Measurements from ENCODE around the gene OR2A5. TPM values are rescaled to one million over a fixed set of nuclear protein-coding genes. Genes with fewer than 3 reads are reported as not detected.
"Not testable (repeated sequence)": the region's sequence is repeated elsewhere in the genome, so short reads cannot be mapped to it uniquely, and the experiment has no call there.

Gene OR2A5
- polyA plus RNA-seq, 3 donors = 0.06 TPM; not detected in 2

DNA sequence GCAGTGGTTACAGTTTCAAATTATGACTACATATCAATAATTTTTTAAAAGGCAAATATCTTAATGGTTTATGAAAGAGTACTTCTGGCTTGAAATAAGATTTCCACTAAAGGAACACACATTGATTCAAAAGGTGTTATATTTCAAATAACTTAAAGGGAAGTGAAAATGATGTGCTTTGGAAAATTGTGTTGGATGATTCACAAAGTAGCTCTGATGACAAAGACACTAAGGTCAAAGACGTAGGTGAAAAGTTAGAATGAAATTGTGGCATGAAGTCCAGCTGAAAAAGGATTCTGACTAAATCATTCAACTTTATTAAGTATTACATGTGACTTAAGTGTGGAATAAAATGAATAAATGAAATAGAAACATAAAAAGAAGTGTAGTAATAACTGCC lies 20.8 kb upstream of the OR2A5 start:
- DNase-seq (ENCODE audit: extremely low read depth in 1 of 11, low read depth in 9 of 11, low spot score in 4 of 11) = no peak

DNA sequence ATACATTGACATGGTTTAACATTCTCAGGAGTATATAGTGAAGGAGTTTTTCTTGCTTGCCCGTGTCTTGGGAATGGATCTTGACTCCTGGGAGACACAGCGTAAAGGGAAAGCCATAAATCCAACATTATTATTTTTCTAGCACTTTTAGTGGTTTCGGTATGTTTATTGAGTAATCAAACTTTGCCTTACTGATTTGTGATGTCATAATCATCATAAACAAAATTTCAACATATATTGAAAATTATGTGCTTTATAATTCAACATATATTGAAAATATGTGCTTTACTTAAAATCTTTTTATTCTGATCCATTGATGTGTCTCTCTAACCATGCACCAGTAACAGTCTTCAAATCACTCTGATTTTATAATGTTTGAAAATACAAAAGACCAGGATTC lies 20.2 kb upstream of the OR2A5 start:
- DNase-seq (ENCODE audit: extremely low read depth in 1 of 11, low read depth in 9 of 11, low spot score in 4 of 11) = no peak

DNA sequence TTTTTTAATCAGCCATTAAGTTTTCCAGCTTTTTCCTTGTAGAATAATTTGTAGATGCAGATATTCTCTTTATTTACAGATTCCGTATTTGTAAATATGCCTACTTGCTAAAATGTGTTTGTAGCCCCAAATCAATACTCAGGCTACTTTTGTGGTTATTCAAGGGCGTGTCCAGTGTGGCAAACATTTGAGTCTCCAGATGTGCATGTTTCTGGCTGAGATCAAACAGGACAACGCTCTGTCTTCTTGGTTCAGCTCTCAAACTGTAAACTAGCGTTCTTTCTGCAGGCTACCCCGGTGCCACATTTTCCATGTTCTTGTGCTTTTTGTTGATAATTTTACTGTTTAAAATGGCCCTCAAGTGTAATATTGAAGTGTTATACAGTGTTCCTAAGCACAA lies 16.2 kb upstream of the OR2A5 start:
- DNase-seq (ENCODE audit: extremely low read depth in 1 of 11, low read depth in 9 of 11, low spot score in 4 of 11) = no peak

DNA sequence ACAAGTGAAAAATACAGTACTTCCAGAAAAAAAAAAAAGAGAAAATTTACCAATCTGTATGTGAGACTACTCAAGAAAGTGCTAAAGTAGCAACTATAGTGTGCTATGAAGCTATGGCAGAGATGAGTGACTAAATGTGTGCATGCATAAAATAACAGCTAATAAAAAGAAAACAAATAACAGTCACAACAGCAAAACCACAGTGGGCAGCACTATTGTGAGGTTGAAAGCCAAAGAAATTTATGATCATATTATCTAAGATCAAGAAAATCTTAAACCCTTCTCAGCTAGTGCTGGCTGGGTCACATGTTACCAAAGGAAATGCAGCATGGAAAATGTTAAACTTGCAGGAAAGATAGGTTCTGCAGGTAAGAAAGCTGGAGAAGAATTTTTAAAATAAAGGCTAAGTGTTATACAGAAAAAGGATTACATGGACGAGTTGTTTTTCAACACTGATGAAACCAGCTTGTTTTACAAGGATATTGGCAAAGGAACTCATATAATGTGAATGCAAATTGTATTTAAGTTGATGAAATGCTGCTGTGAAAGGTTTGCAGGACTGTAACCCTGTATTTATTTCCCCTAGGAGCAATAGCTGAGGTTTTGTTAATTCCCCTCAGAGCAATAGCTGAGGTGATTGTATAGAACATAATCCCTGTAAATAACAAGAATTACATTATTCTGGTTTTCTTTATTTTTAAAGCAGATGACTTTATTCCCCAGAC lies 15.6 kb upstream of the OR2A5 start:
- DNase-seq (ENCODE audit: extremely low read depth in 1 of 11, low read depth in 9 of 11, low spot score in 4 of 11) = no peak

DNA sequence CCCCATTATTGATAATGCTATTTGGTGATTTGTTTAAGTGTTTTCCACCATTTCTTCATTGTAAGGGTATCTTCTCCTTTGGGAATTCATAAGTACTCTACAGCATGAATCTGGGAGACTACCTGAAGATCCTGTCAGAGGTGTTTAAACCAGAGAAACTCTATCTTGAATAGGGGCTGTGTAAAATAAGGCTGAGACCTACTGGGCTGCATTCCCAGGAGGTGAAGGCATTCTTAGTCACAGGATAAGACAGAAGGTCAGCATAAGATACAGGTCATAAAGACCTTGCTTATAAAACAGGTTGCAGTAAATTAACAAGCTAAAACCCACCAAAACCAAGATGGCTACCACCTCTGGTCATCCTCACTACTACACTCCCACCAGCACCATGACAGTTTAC lies 13.4 kb upstream of the OR2A5 start:
- DNase-seq (ENCODE audit: extremely low read depth in 1 of 11, low read depth in 9 of 11, low spot score in 4 of 11) = no peak

DNA sequence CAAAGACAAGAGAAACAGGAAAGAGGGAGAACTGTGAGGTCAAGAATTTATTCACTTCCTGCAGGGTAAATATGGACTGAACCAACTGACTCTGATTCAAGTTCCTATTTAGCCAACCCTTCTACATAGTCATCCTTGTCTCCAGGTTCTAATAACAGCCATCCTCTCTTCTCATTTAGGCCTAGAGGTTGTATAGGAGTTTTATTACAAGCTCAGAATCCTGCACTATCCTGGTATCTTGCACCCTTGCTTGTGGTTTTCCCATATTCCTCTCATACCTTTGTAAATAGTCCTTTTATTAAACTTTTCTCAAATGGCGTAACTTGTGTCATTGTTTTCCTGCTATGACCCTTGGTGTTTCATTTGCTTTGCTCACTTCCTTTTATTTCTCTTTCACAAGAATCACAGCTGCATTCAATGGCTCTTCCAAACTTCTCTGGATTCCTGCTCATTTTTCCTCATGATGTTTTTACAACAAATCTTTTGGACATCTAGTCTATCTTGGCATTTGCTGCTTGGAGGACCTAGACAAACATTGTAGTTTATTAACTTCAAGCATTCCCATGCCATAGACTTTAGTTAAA lies 12.4 kb upstream of the OR2A5 start:
- no peak for DNase-seq (ENCODE audit: extremely low read depth in 1 of 11, low read depth in 9 of 11, low spot score in 4 of 11)

DNA sequence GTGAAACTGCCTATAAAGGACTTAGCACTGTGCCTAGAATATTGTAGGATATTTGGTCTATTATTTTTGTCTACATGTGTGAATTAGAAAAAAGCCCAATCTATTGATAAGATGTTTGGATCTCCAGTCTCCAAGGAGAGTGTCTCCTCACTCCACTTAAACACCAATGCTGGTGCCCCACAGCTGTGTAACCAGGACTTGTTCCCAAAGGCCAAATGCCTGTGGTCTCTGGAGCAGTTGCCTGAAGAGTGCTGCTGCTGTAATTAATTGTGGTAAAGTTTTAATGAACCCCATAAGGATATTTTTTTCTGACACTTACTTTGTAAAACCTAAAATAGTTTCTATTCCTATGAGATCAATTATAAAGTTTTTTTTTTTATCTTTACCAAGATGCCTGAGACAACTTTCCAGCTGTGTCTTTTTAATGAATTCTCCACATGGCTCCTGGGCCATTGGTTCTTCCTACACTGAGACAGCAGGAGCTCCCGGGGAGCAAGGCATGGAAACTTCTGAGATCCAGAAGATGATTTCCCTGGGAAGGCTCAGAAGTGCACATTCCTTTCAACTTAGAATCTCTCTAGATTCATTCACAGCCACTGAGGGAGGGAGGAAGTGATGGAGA lies 11.2 kb upstream of the OR2A5 start:
- no peak for DNase-seq (ENCODE audit: extremely low read depth in 1 of 11, low read depth in 9 of 11, low spot score in 4 of 11)

DNA sequence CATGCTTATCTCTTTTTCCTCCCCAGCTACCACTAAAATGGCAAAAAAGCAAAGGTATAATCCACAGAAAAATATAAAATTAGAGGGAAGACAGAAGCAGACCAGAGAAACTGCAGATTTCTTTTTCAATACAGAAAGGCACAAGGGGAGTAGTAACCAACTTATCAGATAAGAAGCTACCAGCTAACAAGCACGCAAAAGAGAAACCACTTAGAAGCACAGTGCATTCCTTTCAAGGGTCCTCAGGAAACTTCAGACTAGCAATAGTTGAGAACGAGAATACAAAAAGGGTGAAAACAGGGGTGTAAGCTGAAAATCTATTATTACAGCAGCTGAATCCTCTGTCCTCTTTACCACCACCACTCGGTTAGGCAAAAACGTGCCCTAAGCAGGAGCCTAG lies 9.9 kb upstream of the OR2A5 start:
- no peak for DNase-seq (ENCODE audit: extremely low read depth in 1 of 11, low read depth in 9 of 11, low spot score in 4 of 11)

DNA sequence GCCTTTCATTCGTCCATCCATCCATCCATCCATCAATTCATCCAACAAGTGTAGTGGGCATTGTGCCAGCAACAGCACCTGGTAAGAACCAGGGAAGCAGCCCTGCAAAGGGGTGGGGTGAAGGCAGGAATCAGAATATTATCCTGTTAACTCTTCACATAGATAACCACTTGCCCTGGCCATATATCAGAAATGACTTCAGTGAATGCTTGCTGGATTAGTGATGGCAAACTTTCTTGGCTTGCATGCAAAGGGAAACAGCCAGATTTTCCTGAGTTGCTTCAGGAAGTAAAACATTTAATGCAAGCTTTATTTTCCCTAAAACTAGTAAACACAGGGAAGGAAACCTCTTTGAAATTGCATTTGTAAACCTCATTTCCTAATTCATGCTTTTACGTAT lies 743 bp downstream of the OR2A5 start:
- DNase-seq (ENCODE audit: extremely low read depth in 1 of 11, low read depth in 9 of 11, low spot score in 4 of 11) = no peak

DNA sequence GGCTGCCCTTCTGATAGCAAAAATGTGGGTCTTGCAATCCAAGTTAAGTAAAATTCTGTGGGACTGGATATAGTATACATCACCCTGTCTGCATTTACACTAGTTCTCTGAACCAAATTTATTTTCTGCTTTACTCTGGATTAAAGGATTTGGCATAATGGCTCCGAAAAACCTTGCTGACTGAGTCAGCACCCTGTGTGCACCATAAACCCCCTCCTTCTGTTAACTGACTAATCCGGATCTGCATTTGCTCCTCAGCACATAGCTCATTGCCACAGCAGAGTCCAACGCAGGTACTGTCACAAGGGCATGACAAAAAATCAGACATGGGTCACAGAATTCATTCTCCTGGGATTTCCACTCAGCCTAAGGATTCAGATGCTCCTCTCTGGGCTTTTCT lies 1.3 kb downstream of the OR2A5 start:
- no peak for DNase-seq (ENCODE audit: extremely low read depth in 1 of 11, low read depth in 9 of 11, low spot score in 4 of 11)

DNA sequence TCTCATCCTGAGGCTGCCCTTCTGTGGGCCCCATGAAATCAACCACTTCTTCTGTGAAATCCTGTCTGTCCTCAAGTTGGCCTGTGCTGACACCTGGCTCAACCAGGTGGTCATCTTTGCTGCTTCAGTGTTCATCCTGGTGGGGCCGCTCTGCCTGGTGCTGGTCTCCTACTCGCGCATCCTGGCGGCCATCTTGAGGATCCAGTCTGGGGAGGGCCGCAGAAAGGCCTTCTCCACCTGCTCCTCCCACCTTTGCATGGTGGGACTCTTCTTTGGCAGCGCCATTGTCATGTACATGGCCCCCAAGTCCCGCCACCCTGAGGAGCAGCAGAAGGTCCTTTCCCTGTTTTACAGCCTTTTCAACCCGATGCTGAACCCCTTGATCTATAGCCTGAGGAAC lies 2.1 kb downstream of the OR2A5 start:
- not testable (repeated sequence) for DNase-seq (ENCODE audit: extremely low read depth in 1 of 11, low read depth in 9 of 11, low spot score in 4 of 11)

DNA sequence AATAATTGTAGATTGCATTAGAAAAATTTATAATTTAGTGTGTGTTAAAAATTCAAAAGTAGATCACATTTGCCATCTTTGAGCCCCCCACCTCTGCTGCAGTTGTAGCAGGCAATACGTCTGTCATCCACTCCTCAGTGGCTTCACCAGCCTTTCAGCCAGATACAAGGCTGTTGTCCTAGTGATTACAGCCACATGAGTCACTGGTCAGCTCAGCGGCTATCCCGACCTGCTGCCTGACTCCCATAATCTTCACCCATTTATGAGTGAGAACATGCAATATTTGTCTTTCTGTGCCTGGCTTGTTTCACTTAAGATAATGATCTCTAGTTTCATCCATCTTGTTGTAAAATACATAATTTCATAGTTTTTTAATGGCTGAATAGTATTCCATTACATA lies 9.2 kb downstream of the OR2A5 start:
- no peak for DNase-seq (ENCODE audit: extremely low read depth in 1 of 11, low read depth in 9 of 11, low spot score in 4 of 11)

DNA sequence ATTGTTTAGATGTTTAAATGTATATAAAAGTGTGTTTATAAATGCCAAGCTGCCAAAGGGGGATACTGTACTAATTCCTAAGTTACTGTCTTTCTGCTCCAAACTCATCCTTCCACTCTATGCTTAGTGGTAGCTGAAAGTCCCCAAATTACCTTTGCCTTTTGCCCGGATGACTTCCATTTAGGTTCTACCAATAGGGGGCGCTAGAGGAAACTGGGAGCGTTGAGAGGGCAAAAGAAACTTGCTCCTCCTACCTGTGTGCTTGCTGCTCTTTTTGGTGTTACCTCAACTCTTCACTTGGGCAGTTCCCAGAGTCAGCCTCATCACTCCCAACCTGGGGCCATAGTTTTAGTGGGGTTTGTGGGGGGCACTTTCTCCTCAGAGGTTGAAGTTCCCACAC lies 15.0 kb downstream of the OR2A5 start:
- DNase-seq (ENCODE audit: extremely low read depth in 1 of 11, low read depth in 9 of 11, low spot score in 4 of 11) = no peak

DNA sequence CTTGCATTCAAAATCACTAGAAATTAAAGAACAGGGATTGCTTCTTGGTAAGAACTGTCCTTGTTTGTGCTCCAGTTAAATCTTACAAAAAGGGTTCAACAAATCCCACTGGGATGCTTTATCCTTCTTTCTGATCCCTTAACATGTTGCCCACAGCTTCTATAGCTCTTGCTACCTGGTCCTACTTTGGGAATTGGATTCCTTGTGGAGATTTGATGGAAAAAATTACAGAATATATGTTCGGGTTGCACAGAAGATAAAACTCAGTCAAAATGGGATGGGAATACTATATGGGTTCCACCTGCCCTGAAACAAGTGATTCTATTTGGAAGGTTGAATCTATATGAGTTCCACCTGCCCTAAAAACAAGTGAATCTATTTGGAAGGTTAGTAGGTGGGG lies 20.8 kb downstream of the OR2A5 start, which contains the start of gene OR2A25:
TSS of gene OR2A25 (plus strand) at position 301 of the 400 bp plus-strand sequence. CDS start 4,409 bp downstream, outside the sequence.
- no peak for DNase-seq (ENCODE audit: extremely low read depth in 1 of 11, low read depth in 9 of 11, low spot score in 4 of 11)

DNA sequence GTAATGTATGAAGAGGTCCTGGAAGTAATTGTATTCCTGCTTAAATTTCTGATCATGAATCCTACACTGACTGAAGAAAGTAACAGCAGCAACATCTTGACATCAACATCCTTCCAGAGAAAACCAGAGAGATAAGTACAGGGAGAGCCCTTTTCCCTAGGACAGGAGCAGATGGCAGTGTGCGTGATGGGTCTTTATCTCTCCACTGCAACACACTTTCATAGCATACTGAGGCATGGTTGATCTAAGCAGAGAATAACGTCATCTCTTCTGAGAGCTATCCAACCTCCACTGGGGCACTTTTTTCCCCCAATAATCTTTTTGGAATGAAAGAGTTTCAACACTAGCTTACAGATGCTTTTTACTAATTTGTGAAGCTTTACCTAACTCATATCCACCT lies 21.2 kb downstream of the OR2A5 start:
- DNase-seq (ENCODE audit: extremely low read depth in 1 of 11, low read depth in 9 of 11, low spot score in 4 of 11) = no peak

DNA sequence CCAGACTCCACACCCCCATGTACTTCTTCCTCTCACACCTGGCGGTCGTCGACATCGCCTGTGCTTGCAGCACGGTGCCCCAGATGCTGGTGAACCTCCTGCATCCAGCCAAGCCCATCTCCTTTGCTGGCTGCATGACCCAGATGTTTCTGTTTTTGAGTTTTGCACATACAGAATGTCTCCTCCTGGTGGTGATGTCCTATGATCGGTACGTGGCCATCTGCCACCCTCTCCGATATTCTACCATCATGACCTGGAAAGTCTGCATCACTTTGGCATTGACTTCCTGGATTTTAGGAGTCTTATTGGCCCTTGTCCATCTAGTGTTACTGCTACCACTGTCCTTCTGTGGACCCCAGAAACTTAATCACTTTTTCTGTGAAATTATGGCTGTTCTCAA lies 25.6 kb downstream of the OR2A5 start:
- DNase-seq (ENCODE audit: extremely low read depth in 1 of 11, low read depth in 9 of 11, low spot score in 4 of 11) = no peak

DNA sequence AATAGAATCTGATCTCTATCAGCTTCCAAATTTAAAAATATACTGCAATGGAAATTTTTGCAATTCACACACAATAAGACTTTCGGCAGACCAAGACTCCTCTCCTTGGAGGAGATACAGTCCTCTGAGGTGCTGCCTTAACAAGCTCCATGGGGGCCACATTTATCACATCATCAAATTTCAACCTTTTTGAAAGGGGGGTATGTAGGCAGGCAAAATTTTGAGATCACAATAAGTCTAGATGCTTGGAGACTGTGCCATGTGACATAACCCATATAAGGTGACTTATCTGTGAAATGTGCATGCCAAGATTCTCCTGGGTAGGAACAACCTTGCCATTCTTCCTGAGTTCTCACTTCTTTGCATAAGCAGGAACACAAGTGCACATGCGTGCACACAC lies 37.2 kb downstream of the OR2A5 start, which contains the start of gene OR2A12:
TSS of gene OR2A12 (plus strand) at position 301 of the 400 bp plus-strand sequence. CDS start 8,830 bp downstream, outside the sequence.
- no peak for DNase-seq (ENCODE audit: extremely low read depth in 1 of 11, low read depth in 9 of 11, low spot score in 4 of 11)

DNA sequence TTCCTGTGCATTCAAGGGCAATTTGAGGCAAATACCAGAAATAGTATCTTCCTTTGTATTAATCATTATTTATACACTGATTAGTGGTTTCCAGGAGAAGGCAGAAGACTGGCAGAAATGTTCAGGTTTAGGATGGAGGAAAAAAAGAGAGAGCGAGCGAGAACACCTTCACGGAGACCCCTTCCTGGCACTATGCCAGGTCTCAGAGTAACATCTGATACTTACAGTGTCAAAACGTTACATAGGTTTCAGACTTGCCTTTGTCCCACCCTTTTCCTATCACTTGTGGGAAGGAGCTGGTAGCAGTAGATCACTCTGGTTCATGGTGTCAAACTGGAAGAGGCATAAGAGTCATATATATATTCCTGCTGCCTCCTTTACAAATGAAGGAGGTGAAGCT lies 38.0 kb downstream of the OR2A5 start:
- no peak for DNase-seq (ENCODE audit: extremely low read depth in 1 of 11, low read depth in 9 of 11, low spot score in 4 of 11)

DNA sequence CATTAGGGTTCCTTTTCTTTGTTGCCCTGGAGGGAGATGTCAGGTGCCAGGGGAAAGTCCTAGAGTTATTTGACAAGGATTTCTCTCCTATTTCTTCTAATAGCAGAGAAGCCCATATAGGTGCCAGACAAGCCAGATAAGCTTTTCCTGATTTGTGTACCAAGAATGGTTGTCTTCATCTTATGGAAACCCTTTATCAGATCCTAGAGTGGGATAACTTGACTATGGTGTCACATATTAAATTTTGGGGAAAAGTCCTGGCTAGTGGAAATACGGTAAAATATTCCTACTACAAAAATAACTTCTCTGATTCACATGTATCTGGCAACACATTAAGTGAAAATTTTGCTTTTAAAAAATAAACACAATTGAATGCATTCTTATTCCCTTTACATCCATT lies 38.5 kb downstream of the OR2A5 start:
- no peak for DNase-seq (ENCODE audit: extremely low read depth in 1 of 11, low read depth in 9 of 11, low spot score in 4 of 11)

DNA sequence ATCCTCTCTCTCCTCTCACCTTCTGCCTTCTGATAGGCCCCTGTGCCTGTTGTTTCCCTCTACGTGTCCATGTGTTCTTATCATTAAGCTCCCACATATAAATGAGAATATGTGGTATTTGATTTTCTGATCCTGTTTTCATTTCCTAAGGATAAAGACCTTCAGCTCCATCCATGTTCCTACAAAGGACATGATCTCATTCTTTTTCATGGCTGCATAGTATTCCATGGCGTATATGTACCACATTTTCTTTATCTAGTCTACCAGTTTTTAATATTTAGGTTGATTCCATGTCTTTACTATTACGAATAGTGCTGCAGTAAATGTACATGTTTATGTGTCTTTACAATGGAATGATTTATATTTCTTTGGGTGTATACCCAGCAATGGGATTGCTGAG lies 41.9 kb downstream of the OR2A5 start:
- DNase-seq (ENCODE audit: extremely low read depth in 1 of 11, low read depth in 9 of 11, low spot score in 4 of 11) = no peak

DNA sequence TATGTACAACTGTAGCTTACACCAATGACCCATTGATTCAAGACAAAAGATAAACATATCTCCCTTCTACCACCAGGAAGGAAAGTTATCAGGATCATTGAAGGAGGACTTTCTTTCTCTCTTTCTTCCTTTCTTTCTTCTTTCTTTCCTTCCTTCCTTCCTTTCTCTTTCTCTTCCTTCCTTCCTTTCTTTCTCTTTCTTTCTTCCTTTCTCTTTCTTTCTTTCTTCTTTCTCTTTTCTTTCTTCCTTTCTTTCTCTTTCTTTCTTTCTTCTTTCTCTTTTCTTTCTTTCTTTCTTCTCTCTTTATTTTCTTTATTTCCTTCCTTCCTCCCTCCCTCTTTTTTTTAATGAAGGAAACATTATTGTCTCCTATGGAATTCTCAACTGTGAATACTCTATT lies 50.0 kb downstream of the OR2A5 start:
- DNase-seq (ENCODE audit: extremely low read depth in 1 of 11, low read depth in 9 of 11, low spot score in 4 of 11) = no peak

Measured in renal cortex interstitium (tissue), 11 donors.